HG03378 (cell line): Measurements from ENCODE around the gene MAGI1.

Experiments used
- ATAC-seq: cut with Tn5 transposase; IDR thresholded peaks from one replicate; pipeline ENCODE4 v1.9.1; 2021; ENCODE audit warnings: mild to moderate bottlenecking, moderate library complexity; ENCODE audit not compliant: unreplicated experiment

MAGI1 gene

GRCh38 chr3:65411367-65411766, 627.4 kb downstream of the MAGI1 start:
- ATAC-seq, result no peak

DNA sequence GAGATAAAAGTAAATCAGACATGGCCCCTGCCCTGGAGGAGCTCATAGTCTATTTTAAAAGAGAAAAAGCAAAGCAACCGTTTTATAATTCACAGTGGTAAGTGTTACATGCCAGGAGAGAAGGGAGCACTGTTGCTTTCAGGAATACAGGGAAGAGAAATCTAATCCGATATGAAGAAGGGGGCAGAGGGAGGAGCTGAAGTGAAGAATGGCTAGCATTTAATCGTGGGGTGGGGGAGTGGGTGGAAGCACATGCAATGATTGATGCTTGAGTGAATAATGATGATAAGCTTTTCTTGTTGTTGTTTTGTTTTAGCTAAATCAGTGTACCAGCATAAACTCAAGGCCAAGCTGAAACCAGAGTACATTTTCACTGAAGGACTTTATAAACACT, 629.5 kb downstream of the MAGI1 start:
- ATAC-seq, result no peak

- ATAC-seq, result no peak
These were observed 630.1 kb downstream of the MAGI1 start for GRCh38 chr3:65408531-65409175.

GRCh38 chr3:65406470-65406869, 632.2 kb downstream of the MAGI1 start:
- ATAC-seq, result no peak

DNA sequence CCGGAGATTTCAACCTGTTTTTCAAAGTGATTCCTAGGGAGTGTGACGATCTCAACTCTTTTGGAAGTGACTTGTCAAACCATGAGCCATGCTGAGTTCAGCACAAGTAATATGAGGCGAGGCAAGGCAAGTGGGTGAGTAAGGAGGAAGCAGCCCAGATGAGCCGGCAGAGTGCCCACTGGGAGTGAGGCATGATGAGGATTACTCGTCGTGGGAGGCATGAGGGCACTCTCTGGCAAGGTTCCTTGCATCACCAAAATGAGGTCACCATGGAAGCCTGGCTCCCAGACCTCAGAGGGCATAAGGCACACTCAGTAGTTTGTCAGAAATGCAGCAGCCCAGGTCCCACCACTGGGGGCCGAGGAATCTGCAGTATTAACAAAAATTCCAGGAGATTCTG, 636.1 kb downstream of the MAGI1 start:
- no peak for ATAC-seq

- no peak for ATAC-seq
These were observed 637.1 kb downstream of the MAGI1 start for GRCh38 chr3:65401359-65402305.

- ATAC-seq, result no peak
These were observed 637.8 kb downstream of the MAGI1 start for GRCh38 chr3:65400899-65401298.

- no peak for ATAC-seq
These were observed 639.8 kb downstream of the MAGI1 start for GRCh38 chr3:65398953-65399352.

- no peak for ATAC-seq
These were observed 642.6 kb downstream of the MAGI1 start for GRCh38 chr3:65396078-65396477.

DNA sequence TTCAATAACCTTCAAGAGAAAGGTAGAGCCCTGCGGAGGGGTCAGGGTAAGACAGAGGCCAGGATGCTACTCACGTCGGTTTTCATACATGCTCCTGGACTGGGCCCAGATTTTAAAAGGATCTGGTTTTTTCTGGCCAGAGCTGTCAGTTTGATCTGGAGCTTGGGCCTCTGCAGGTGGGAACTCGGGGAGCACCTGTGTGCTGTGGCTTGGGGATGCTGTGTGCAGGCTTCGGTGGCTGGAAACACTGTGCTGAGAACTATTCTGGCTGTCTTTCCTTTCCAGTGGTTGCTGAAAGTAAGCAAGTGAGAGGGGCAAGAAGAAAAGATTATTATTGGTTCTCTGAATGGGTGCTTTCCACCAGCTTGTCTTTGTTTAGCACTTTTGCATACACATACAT, 647.6 kb downstream of the MAGI1 start:
- no peak for ATAC-seq

- ATAC-seq, result no peak
These were observed 652.9 kb downstream of the MAGI1 start for GRCh38 chr3:65385805-65386204.

GRCh38 chr3:65381496-65382010, 657.2 kb downstream of the MAGI1 start:
- ATAC-seq, result no peak

- ATAC-seq, result no peak
These were observed 659.5 kb downstream of the MAGI1 start for GRCh38 chr3:65379223-65379622.

DNA sequence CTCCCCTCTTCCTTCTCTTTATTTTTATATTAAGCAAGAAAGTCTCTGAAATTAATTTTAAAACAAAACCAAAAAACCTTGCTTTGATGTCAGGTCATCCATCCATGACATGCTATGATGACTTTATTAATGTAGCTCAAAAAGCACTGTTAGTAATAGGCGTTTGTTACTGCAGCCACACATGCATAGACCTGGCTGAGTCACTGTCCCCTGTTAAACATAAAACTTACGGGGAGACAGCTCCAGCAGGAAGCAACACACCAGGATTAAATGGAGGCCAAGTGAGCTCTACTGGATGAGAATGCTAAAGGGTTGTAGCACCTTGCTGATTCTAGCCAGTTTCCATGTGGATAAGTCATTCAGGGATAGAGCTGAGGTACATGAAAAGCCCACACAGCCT, 661.1 kb downstream of the MAGI1 start:
- no peak for ATAC-seq

DNA sequence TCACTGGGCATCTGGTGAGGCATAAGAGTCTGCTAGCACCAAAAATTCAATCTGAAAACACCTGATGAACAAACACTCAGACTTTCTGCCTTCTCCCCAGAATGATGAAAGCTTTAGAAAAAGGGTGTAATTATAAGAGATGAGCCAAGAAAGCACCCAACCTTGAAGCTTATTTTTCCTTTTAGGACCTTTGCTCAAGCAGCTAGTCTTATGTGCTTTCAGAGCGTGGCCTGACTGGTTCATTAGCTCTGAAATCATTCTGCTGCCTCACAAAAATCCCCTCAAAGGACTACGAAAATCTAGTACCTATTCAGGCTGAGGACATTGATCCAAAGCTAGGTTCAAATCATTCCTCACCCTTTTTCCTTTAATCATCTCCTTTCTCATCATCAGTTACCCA, 662.3 kb downstream of the MAGI1 start:
- ATAC-seq, result no peak

DNA sequence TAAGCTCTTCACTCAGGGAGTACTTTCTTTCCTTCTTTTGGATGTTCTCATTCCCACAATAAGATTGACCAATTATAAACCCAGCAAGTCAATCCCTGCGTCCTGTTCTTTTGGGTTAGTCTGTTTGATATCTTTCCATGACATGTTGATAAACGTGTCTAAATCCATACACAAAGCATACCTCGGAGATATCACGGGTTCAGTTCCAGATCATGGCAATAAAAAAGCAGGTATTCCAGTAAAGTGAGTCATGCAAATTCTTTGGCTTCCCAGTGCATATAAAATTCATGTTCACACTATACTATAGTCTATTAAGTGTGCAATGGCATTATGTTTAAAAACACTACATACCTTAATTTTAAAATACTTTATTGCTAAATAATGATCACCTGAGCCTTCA, 667.7 kb downstream of the MAGI1 start:
- no peak for ATAC-seq

DNA sequence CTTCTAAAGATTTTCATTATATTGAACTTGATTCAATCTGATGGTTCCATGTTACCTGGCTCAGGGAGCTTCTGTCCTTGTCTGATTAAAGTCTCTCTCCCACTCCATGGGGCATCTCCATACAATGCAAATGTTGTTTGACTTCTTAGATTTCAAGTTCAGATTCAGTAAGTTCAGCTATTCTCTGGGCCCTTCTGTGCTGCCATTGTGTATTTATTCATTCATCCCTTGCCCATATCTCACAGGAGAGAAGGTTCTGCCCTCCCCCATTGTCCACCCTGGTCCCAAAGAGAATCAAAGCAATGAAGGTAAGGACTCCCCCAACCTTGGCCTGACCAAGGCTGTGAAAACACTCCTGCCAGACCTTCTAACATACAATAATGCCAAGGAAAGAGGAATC, 669.9 kb downstream of the MAGI1 start:
- ATAC-seq, result no peak

DNA sequence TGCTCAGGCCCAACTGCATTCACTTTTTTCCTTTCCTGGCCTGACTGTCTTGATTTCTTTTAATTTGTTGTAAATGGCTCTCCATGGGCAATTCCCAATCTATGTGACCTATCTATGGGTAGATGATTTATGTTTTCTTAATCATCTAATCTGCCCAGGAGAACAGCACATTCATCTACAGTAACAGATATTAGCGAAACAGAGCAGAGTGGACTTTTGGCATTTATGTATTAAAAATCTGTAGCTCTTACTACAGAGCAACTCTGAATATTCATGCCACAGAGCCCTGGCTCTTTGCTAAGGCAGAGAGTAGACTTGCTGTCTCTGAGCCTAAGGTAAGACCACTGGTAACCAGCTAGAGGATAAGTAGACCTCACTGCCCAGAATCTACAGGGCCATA, 676.0 kb downstream of the MAGI1 start:
- no peak for ATAC-seq

GRCh38 chr3:65361448-65361847, 677.3 kb downstream of the MAGI1 start:
- no peak for ATAC-seq

- no peak for ATAC-seq
These were observed 682.1 kb downstream of the MAGI1 start for GRCh38 chr3:65356331-65357248.

GRCh38 chr3:65354880-65355279, 683.8 kb downstream of the MAGI1 start:
- no peak for ATAC-seq
